ENCODE data around the gene CADM4.

Gene CADM4

DNA sequence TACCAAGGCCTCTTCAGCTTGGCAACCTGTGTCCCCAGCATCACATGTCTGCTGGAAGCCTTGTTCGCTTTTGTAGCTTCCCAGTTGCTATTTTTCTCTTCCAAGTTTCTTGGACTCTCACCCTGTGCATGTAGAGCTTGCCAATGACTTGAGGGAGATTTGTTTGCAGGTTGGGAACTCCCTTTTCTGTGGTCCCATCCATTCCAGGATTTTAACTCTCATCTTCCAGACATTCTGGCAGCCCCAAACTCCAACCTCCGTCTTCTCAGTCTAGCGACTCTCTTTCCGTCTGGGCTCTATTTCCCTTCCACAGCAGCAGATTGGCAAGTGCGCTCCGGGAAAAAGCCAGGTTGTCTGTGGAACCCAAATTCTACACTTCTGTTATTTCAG lies 21.3 kb upstream of the CADM4 start:
- Histone ChIP-seq H3K27me3 (no peaks in the 10 kb centered on the region), H3K9me3 (peaks cover 0 to 4% (median 0%) of the 10 kb centered on the region in 3 donors), H3K4me1 (no peaks in the 10 kb centered on the region), H3K4me3 (no peak overlapping the region), H3K36me3 (peaks cover 10 to 30% (median 28%) of the 10 kb centered on the region in 3 donors), H3K27ac (no peak overlapping the region)
- DNase-seq: no peak
- TF ChIP-seq, protein P1, sequence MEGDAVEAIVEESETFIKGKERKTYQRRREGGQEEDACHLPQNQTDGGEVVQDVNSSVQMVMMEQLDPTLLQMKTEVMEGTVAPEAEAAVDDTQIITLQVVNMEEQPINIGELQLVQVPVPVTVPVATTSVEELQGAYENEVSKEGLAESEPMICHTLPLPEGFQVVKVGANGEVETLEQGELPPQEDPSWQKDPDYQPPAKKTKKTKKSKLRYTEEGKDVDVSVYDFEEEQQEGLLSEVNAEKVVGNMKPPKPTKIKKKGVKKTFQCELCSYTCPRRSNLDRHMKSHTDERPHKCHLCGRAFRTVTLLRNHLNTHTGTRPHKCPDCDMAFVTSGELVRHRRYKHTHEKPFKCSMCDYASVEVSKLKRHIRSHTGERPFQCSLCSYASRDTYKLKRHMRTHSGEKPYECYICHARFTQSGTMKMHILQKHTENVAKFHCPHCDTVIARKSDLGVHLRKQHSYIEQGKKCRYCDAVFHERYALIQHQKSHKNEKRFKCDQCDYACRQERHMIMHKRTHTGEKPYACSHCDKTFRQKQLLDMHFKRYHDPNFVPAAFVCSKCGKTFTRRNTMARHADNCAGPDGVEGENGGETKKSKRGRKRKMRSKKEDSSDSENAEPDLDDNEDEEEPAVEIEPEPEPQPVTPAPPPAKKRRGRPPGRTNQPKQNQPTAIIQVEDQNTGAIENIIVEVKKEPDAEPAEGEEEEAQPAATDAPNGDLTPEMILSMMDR (IDR thresholded peaks at IDR 0.05): no peak
- intact Hi-C loops (cut with DNase I; ENCODE audit: low total_unique reads): no loop called here

DNA sequence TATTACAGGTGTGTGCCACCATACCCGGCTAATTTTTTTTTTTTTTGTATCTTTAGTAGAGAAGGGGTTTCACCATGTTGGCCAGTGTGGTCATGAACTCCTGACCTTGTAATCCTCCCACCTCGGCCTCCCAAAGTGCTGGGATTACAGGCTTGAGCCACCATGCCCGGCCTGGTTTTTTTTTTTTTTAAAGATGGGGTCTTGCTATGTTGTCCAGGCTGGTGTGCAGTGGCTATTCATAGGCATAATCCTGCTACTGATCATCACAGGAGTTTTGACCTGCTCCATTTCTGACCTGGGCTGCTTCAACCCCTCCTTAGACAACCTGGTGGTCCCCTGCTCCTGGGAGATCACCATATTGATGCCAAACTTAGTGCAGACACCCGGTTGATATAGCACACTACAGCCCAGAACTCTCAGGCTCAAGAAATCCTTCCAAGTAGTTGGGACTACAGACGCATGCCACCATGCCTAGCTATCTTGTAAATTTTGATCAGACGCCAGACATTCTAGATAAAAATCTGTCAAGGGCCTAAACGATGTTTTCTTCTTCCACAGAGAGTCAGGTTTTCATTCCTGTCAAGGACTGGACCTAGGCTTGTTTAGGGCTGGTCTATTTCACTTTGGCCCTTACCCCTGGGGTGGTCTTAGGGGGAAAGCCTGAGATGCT lies 20.8 kb upstream of the CADM4 start:
- H3K36me3 ChIP-seq: peaks cover 15 to 35% (median 33%) of the 10 kb centered on the region in 3 donors
- no peaks in the 10 kb centered on the region for H3K27me3 ChIP-seq
- intact Hi-C loops (cut with DNase I; ENCODE audit: low total_unique reads): no loop called here
- peaks cover 0 to 4% (median 0%) of the 10 kb centered on the region in 3 donors for H3K9me3 ChIP-seq
- no peak overlapping the region for H3K27ac ChIP-seq
- no peaks in the 10 kb centered on the region for H3K4me1 ChIP-seq
- no peak overlapping the region for H3K4me3 ChIP-seq
- DNase-seq: no peak
- TF ChIP-seq, protein P1 (IDR thresholded peaks at IDR 0.05): no peak

DNA sequence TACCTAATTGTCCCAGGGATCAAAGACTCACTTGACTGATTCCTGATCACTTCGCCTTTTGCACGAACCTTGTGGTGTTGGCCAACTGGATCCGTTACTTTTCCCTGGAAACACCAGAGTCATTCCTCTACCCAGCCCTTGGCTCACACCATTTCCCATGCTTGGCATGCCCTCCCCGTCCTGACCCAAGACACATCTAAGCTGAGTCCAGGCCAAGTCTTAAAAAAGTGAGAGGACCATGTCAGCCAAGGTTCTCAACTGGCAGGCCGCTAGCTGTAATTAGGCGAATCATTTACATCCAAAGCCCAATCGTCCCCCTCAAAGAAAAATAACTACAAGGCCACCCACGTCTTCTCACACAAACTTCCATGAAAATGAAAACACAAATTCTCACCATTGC lies 18.8 kb upstream of the CADM4 start:
- TF ChIP-seq, protein P1 (IDR thresholded peaks at IDR 0.05): no peak
- H3K27ac ChIP-seq: no peak overlapping the region
- H3K9me3 ChIP-seq: peaks cover 0 to 4% (median 0%) of the 10 kb centered on the region in 3 donors
- intact Hi-C loops (cut with DNase I; ENCODE audit: low total_unique reads): no loop called here
- H3K36me3 ChIP-seq: peaks cover 22 to 38% (median 34%) of the 10 kb centered on the region in 3 donors
- no peak for DNase-seq
- H3K27me3 ChIP-seq: no peaks in the 10 kb centered on the region
- no peak overlapping the region for H3K4me3 ChIP-seq
- no peaks in the 10 kb centered on the region for H3K4me1 ChIP-seq

DNA sequence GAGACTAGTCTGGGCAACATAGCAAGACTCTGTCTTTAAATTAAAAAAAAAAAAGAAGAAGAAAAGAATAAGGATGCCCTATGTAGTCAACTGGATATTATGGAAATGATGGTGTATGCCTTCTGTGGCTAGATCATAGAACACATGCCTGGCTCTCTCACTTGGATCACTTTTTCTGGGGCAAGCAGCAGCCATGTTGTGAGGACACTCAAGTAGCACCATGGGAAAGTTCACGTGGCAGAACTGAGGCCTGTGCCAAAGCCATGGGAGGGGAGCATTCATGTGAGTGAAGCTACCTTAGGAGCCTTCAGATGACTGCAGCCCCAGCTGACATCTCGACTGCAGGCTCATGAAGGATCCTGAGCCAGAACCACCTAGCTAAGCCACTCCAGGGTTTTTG lies 18.4 kb upstream of the CADM4 start:
- TF ChIP-seq, protein P1 (IDR thresholded peaks at IDR 0.05): no peak
- Histone ChIP-seq H3K4me1 (no peaks in the 10 kb centered on the region), H3K4me3 (no peak overlapping the region), H3K27me3 (no peaks in the 10 kb centered on the region), H3K27ac (no peak overlapping the region), H3K36me3 (peaks cover 22 to 39% (median 38%) of the 10 kb centered on the region in 3 donors), H3K9me3 (peaks cover 0 to 4% (median 0%) of the 10 kb centered on the region in 3 donors)
- intact Hi-C loops (cut with DNase I; ENCODE audit: low total_unique reads): no loop called here
- DNase-seq: no peak

DNA sequence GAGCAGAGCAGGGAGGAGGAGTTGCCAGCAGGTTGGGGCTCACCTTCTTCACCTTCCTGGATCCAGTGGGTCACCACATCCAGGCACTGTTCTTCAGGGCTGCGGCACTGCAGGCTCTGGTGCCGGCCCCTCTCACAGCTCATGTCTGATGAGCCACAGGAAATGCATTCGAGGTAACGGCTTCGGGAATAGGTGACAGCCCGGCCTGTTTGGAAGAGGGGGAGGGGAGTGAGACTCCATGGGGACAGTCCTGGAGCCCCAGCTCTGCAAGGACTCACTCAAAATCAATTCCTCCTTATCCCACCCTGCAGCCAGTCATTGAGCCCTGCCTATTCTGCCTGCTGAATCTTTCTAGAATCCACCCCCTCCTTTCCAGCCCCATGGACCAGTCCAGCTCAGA lies 16.8 kb upstream of the CADM4 start:
- H3K27ac ChIP-seq: no peak overlapping the region
- peaks cover 26 to 45% (median 45%) of the 10 kb centered on the region in 3 donors for H3K36me3 ChIP-seq
- no peak overlapping the region for H3K4me3 ChIP-seq
- TF ChIP-seq, protein P1 (IDR thresholded peaks at IDR 0.05): no peak
- no peak for DNase-seq
- H3K9me3 ChIP-seq: peaks cover 0 to 4% (median 0%) of the 10 kb centered on the region in 3 donors
- intact Hi-C loops (cut with DNase I; ENCODE audit: low total_unique reads): no loop called here
- no peaks in the 10 kb centered on the region for H3K27me3 ChIP-seq
- no peaks in the 10 kb centered on the region for H3K4me1 ChIP-seq

Measured in tibial artery (tissue), 4 donors.